Suprapubic skin (tissue), 4 donors: ENCODE results near the gene MED17. TPM values are rescaled to one million over a fixed set of nuclear protein-coding genes. Genes with fewer than 3 reads are reported as not detected.

ENCODE experiments used
- DNase-seq, 2 donors: peaks; one replicate each; pipeline ENCODE4 v3.0.0-alpha.2; 2019; ENCODE audit warnings: low spot score in 2 of 2
- H3K27ac ChIP-seq: fragments of 200-600 bp; sonication (generic); one replicate; pipeline ENCODE4 v1.5.1; 2019
- H3K27me3 ChIP-seq: fragments of 200-600 bp; sonication (generic); one replicate; pipeline ENCODE4 v1.5.1; 2019
- H3K36me3 ChIP-seq: fragments of 200-600 bp; sonication (generic); one replicate; pipeline ENCODE4 v1.5.1; 2019
- H3K4me1 ChIP-seq: fragments of 200-600 bp; sonication (generic); one replicate; pipeline ENCODE4 v1.5.1; 2019
- H3K4me3 ChIP-seq: fragments of 200-600 bp; sonication (generic); one replicate; pipeline ENCODE4 v1.5.1; 2019; ENCODE audit warnings: mild to moderate bottlenecking
- H3K9me3 ChIP-seq: fragments of 200-600 bp; sonication (generic); one replicate; pipeline ENCODE4 v1.5.1; 2019
- EP300 ChIP-seq: sonication (generic); formaldehyde crosslinking; IDR thresholded peaks from one replicate; pipeline ENCODE4 v1.6.1; 2017; ENCODE audit warnings: antibody characterized with exemption
- POLR2A ChIP-seq, 2 donors: fragments of 450-650 bp; IDR thresholded peaks; one replicate each; pipeline ENCODE4 v1.6.1; 2017; ENCODE audit warnings: antibody characterized with exemption in 2 of 2, mild to moderate bottlenecking in 2 of 2, moderate library complexity in 2 of 2
- POLR2AphosphoS5 ChIP-seq, 3 donors: sonication (generic); formaldehyde crosslinking; IDR thresholded peaks; one replicate each; pipeline ENCODE4 v1.6.1; 2017; ENCODE audit warnings: antibody characterized with exemption in 3 of 3
- WGBS: methylation state at CpG from one replicate; pipeline ENCODE4 v1.1.5; 2018; 5-methylcytosine and 5-hydroxymethylcytosine counted together
- total RNA-seq, 4 donors: library from RNA; depleted of rRNA; stranded (reverse); fragments of >200 nt; gene quantifications; one replicate each; pipeline ENCODE4 v1.1.0, GENCODE V29; 2016
- TF ChIP-seq, protein P1 (sequence below), 2 donors: fragments of 200-600 bp in 1 of 2; fragments of 450-650 bp in 1 of 2; sonication (generic) in 1 of 2; IDR thresholded peaks; one replicate each; pipeline ENCODE4 v1.5.1; 2016 to 2019; ENCODE audit warnings: antibody characterized with exemption in 2 of 2, mild to moderate bottlenecking in 1 of 2, moderate library complexity in 1 of 2

MED17 gene
- total RNA-seq, 4 donors from 2014 or later, result 20.3 to 32.2 (median 29.2) TPM

DNA sequence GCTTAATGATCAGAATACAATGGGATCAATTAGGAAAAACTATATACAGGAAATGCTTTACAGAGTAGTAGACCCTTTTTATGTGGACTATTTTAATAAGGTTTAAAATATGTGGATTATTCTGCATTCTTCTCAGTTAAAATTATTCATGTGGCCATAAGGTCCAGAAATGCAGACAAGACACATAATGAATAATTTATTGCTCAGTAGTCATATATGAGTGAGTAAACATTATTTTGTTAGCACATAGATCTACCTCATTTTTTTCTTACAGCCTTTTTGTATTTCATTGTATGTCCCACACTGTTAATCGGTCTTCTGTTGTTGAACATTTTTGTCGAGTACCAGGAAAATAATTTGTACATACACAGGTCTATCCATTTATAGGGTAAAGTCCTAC lies 20.8 kb downstream of the MED17 start:
- no peaks in the 10 kb centered on the region for H3K9me3 ChIP-seq
- no peaks in the 10 kb centered on the region for H3K4me1 ChIP-seq
- no peak for DNase-seq
- no peak for TF ChIP-seq POLR2AphosphoS5 (IDR thresholded peaks at IDR 0.05)
- no peak for TF ChIP-seq EP300
- no peak for TF ChIP-seq POLR2A (IDR thresholded peaks at IDR 0.05)
- TF ChIP-seq, protein P1, sequence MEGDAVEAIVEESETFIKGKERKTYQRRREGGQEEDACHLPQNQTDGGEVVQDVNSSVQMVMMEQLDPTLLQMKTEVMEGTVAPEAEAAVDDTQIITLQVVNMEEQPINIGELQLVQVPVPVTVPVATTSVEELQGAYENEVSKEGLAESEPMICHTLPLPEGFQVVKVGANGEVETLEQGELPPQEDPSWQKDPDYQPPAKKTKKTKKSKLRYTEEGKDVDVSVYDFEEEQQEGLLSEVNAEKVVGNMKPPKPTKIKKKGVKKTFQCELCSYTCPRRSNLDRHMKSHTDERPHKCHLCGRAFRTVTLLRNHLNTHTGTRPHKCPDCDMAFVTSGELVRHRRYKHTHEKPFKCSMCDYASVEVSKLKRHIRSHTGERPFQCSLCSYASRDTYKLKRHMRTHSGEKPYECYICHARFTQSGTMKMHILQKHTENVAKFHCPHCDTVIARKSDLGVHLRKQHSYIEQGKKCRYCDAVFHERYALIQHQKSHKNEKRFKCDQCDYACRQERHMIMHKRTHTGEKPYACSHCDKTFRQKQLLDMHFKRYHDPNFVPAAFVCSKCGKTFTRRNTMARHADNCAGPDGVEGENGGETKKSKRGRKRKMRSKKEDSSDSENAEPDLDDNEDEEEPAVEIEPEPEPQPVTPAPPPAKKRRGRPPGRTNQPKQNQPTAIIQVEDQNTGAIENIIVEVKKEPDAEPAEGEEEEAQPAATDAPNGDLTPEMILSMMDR (IDR thresholded peaks at IDR 0.05), result no peak
- H3K27me3 ChIP-seq, result no peaks in the 10 kb centered on the region
- 97% methylated on average over 2 of the region's 2 CpGs for WGBS
- H3K36me3 ChIP-seq, result peaks cover 86% of the 10 kb centered on the region
- no peak overlapping the region for H3K4me3 ChIP-seq
- H3K27ac ChIP-seq, result no peak overlapping the region

- WGBS, result 98% methylated on average over 3 of the region's 3 CpGs
- H3K36me3 ChIP-seq, result peaks cover 91% of the 10 kb centered on the region
Observed at GRCh38 chr11:93807980-93808379, 23.9 kb downstream of the MED17 start.

GRCh38 chr11:93813974-93814373 lies 29.9 kb downstream of the MED17 start:
- peaks cover 67% of the 10 kb centered on the region for H3K36me3 ChIP-seq
- H3K27ac ChIP-seq, result no peak overlapping the region

More at GRCh38 chr11:93807980-93808379, 23.9 kb downstream of the MED17 start:
- no peak overlapping the region for H3K4me3 ChIP-seq
- no peak for TF ChIP-seq EP300
- TF ChIP-seq POLR2AphosphoS5 (IDR thresholded peaks at IDR 0.05), result no peak
- TF ChIP-seq, protein P1 (IDR thresholded peaks at IDR 0.05), result no peak
- TF ChIP-seq POLR2A (IDR thresholded peaks at IDR 0.05), result no peak
- H3K9me3 ChIP-seq, result no peaks in the 10 kb centered on the region
- no peaks in the 10 kb centered on the region for H3K4me1 ChIP-seq
- H3K27ac ChIP-seq, result no peak overlapping the region
- no peak for DNase-seq
- H3K27me3 ChIP-seq, result no peaks in the 10 kb centered on the region

DNA sequence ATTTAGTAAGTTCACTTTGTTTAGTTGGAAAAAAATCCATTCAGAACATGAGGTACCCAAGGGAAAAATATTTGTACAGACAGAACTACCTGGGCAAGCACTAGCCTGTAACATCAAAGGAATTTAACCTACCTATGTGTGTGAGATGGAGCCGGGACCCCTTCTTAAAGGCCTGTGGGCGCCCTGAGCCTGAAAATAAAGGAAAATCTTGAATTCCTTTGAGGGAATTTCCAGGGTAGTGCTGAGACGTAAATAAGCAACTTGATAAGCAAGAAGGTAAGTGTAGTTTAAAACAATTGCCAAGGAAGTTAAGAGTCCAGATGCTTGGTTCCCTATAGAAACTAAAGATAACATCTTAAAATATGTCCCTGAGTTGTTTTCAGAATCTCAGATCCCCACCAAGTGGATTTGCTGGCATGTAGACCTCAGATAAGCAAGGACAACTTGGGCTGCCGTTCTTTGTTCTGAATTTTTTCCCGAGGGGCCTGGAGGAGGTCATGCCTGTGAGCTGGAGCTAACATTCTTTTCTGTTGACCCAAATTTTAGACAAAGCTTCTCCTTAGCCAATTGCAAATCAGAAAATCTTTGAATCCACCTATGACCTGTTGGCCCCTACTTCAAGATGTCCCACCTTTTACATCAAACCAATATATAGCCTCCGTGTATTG lies 31.0 kb downstream of the MED17 start:
- H3K4me1 ChIP-seq, result no peaks in the 10 kb centered on the region
- no peak for DNase-seq
- H3K36me3 ChIP-seq, result peaks cover 57% of the 10 kb centered on the region
- no peak overlapping the region for H3K4me3 ChIP-seq
- WGBS, result 84% methylated on average over 6 of the region's 6 CpGs
- H3K9me3 ChIP-seq, result no peaks in the 10 kb centered on the region
- H3K27me3 ChIP-seq, result no peaks in the 10 kb centered on the region
- TF ChIP-seq EP300 (no peak), POLR2AphosphoS5 (IDR thresholded peaks at IDR 0.05) (no peak), POLR2A (IDR thresholded peaks at IDR 0.05) (no peak)
- TF ChIP-seq, protein P1 (IDR thresholded peaks at IDR 0.05), result no peak
- no peak overlapping the region for H3K27ac ChIP-seq

More at GRCh38 chr11:93813974-93814373, 29.9 kb downstream of the MED17 start:
- Histone ChIP-seq H3K4me3 (no peak overlapping the region), H3K27me3 (no peaks in the 10 kb centered on the region), H3K4me1 (no peaks in the 10 kb centered on the region), H3K9me3 (no peaks in the 10 kb centered on the region)
- 96% methylated on average over 5 of the region's 5 CpGs for WGBS
- no peak for TF ChIP-seq POLR2A (IDR thresholded peaks at IDR 0.05)
- TF ChIP-seq, protein P1 (IDR thresholded peaks at IDR 0.05), result no peak
- TF ChIP-seq POLR2AphosphoS5 (IDR thresholded peaks at IDR 0.05), result no peak
- TF ChIP-seq EP300, result no peak
- DNase-seq, result no peak

DNA sequence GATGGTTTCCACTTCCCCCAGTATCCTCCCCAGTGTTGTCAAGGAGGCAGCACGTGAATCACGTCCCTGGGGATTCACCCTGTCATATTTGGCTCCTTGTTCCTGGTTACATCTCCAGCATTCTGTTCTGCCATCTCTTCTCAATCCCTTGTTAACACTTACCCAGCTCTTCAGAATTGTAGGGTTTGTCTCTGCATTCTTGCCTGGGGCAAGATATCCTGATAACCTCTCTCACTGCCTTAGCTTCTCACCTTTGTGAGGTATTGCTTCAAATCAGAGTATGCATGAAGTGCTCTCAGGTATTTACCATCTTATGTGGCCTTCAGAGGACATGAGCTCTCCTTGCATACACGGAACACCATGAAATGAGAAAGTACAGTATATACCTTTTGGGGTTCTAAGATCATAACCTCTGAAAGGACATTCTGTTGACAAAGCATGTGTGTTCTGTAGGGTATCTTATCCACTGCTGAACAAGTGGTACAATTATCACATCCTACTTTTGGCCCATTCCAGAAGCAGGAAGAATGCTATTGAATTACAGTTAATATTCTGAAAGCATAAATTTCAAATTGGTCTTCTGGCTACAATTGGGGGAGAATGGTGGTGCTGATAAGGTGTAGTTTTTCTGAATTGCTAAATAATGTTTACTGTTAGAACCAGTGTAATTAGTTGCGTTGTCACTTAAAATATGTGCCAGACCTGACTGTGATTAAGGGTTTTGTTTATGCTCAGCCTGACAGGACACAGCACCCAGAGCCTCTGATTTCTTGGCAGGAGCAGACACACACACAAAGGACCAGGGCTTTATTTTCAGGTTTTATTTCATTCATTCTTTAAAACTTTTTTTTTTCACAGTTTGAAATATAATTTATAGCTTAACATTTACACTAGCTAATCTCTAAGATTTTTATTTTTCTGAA lies 33.6 kb downstream of the MED17 start:
- Histone ChIP-seq H3K9me3 (no peaks in the 10 kb centered on the region), H3K4me3 (no peak overlapping the region), H3K36me3 (peaks cover 31% of the 10 kb centered on the region), H3K27me3 (no peaks in the 10 kb centered on the region), H3K4me1 (no peaks in the 10 kb centered on the region), H3K27ac (no peak overlapping the region)
- TF ChIP-seq EP300, result no peak
- no peak for TF ChIP-seq POLR2AphosphoS5 (IDR thresholded peaks at IDR 0.05)
- TF ChIP-seq, protein P1 (IDR thresholded peaks at IDR 0.05), result no peak
- no peak for TF ChIP-seq POLR2A (IDR thresholded peaks at IDR 0.05)
- no peak for DNase-seq
- 44% methylated on average over 4 of the region's 4 CpGs for WGBS
